SIG-M5 treated with dmso at 0.1 percent for 504 hours (cell line): ENCODE results near the gene ZEB2.

Experiments
- DNase-seq: peaks from one replicate; lab custom pipeline; 2025; ENCODE audit not compliant: unreplicated experiment; lab: John Stamatoyannopoulos, UW

ZEB2 gene

GRCh38 chr2:144513388-144514101 is 6.4 kb downstream of the ZEB2 start:
- DNase-seq: peak; percentile 59

DNA sequence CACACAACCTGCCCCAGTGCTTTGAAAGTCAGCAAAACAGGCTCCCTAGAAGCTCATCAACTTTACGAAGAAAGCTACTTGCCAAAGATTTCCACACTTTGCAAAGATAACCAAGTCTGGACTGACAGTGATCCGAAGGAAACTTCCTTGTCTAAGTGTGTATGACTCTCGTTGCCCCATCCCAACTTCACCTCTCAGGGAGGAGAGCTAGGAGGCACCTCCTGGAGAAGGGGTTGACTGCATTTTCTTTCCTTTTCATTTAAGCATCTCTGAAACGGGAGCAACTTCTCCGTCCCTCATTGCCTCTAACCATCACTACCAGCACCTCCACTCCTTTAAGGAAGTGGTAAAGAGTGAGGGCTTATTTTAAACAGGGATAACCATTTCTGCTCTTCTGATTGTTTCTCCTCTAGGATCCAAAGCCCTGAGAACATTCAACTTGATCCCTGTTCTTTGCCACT is 7.0 kb downstream of the ZEB2 start:
- peak; percentile 58 for DNase-seq

DNA sequence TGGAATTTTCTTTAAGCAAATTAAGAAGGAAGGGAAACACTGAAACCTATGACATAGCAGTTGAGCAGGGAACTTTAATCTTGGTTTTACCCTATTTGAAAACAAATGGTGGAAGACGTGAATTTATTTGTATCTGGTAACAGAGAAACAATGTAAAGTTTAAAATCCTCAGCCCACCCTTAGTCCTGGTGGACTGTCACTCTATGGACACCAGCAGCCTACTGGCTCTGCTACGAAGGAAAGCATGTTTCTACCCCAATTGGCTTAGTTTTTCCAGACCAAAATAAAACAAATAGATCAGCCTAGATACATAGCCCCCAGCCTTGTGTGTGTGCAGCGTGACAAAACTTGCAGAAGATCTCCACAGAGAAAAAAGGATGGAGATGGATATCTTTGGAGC is 7.4 kb downstream of the ZEB2 start:
- no peak for DNase-seq

DNA sequence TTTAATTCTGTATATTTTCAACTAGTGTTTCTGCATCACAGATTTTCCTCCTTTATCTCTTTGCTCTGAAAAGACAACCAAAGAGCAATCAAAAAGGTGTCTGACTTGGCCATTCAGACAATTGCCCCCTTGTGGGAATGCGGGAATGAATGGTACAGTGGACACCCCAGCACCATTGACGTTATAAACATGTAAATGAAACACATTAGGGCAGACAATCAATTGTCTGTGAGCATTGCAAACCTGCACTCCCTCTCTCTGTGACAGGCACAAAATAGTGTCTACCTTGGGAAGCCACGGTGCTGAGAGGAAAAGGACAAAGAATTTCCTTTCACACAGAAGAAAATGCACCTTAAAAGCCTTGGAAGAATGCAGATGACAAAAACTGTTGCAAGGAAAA is 8.0 kb downstream of the ZEB2 start:
- no peak for DNase-seq

DNA sequence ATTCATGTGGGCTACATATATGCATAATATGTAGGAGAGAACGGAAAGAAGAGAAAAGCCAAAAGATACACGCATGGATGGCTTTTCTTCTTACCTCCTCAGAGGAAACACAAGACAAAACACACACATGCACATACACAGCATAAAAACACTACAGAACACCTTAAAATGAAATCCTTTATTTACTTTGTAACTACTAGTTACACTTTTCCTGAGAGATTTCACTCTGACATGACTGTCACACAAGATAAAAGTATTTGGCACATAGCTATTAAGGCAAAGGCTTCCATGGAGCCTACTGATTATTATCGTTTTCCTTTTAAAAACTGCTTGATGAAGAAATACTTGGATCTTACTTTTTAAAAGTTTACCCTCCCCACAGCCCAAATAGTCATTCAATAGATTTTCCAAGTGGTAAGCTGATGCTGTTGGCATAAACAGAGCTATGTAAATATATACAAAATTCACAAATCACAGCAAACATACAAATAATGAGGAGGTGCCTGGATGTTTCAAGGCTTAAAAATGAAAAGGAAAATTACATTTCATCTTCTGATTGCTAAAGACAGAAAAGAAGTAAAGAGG is 8.6 kb downstream of the ZEB2 start:
- no peak for DNase-seq

DNA sequence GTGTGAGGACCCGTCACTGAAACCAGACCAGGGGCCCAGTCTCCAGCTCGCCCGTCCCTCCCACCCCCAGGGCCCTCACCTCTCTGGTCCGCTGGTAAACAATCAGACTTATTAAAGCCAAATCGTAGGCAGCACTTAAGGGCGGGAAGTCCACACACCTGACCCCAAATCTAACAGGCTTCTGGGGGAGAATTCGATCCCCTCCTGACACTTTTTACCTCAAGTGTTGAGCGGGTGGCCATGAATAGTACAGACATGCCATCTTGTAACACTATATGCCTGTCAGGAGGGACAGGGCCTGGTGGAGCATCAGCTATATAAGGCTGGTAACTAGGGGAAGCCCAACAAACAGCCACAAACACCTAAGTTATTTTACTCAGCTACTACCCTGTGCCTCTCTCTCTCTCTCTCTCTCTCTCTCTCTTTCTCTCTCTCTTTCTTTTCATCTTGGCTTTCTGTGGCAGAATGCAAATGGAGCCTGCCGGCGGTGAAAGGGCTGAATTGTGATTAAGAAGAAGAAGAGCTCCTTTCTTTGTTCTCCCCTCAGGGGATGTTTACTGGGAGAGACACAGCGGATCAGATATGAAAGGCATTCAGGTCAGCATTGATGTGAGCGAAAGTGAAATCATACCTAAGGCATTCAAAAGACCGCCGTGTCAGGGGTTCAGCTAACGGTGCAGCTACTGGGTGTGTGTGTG is 9.5 kb downstream of the ZEB2 start:
- no peak for DNase-seq

- DNase-seq: no peak
Measured at GRCh38 chr2:144509879-144510221, 10.1 kb downstream of the ZEB2 start.

GRCh38 chr2:144509001-144509878 is 10.7 kb downstream of the ZEB2 start:
- peak; percentile 63 for DNase-seq

- peak; percentile 68 for DNase-seq
Measured at GRCh38 chr2:144508172-144508851, 11.6 kb downstream of the ZEB2 start.

DNA sequence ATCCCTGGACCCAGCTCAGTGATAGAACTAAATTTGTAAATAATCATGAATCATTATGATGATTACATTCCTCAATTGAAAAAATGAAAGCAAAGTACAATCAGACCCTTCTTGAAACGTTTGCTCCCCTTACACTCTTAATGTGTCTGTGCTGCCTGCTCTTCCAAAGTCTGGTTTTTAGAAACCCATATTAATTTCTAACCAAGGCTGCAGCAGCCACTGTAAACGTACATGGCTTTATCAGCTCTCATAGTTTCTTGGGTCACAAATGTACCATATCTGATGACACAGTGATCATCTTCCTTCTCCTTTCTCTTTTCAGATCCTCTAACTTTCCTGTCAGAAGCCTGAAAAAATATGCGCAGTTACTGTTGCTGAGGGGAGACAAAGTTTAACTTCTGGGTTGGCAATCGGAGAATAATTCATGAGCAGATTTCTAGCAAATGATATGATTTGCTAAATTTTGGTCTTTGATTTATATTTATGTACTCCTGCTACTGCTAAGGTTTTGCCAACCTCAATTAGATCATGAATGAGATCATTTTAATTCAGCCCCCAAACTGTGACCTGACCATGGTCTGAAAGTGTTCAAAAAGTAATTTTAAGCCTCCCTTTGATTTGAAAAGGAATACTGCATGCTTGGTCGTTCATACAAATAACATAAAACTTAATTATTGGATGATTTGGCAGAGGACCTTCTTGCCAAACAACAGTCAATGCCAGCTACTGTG is 12.3 kb downstream of the ZEB2 start:
- DNase-seq: no peak

DNA sequence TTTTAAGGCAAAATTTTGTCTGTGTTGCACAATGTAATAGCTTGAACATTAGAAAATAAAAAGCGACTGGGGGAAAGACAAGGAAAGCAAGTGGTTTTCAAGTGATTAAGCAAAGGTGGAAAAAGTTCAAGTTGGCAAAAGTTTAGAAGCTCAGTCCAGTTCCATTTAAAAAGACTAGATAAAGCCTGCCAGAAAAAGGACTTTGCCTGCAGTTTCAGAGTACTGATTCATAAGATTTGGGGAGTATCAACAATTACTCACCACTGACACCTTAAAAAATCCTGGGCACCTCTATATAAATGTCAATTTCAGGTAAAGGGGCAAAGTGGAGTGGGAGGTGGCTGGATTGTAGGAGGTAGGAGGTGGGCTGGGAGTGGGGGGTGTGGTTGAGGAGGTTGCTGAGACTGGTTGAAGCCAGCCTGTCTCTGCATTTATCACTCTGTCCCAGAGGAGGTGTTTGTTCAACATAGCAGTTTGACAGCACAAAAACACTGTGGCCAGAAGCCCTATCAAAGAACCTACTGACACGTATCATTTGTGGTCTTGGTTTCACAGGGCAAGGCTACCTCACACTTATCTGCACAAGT is 14.6 kb downstream of the ZEB2 start:
- DNase-seq: no peak

DNA sequence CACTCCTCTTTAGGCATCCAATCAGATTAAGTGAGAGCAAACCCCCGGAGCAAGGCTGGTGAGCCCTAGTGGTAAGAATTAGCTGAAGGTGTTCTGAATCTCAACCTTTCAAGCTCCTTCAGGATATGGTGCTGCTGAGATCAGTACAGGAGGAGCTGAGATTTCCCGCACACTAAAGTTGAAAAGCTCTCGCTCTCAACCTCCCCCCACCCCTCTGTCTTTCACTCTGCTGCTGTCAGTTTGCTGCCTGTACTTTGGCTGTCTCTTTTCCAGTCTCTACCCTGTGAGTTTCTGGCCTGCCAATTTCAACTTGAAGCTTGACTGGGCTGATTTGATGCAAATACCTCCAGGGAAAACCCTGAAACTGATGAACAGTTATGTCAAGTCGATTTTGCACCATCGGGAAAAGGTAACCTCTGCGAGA is 15.7 kb downstream of the ZEB2 start:
- no peak for DNase-seq

DNA sequence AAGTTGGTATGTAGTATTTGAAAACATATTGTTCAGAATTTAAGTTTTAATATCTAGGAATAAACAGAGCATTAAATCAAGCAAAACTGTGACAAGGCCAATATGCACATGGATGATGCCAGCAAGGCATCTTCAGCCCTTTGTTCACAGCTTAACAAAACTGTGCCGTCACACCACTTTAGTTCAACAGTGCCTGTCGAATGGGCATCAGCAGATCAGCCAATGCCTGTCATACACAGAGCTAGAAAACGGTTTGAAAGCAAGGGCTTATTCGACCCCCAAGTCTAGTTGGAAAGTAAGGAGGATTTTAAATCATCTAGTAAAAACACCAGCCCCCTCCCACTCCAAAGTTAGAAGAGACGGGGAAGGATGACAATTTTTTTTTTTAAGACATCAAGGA is 16.7 kb downstream of the ZEB2 start:
- DNase-seq: no peak

DNA sequence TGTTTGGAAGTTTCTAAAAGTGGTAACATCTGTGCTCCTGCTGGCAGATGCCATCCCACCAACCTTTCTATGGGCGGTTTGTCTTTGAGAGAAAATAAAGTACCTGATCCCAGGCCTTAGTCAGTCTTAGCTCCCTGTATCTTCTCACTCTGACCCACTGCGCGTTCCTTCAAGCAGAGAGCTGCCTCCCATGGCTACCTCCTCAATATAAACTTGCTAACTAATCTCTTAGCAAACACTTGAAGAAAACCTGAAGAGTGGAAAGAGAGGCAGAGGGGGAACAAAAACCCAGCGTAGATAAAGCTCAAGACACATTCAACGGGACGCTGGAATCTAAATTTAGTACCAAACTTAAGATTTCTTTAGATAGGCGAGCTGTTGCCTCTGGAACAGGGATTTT is 17.6 kb downstream of the ZEB2 start:
- no peak for DNase-seq

- no peak for DNase-seq
Measured at GRCh38 chr2:144501627-144502026, 18.3 kb downstream of the ZEB2 start.

DNA sequence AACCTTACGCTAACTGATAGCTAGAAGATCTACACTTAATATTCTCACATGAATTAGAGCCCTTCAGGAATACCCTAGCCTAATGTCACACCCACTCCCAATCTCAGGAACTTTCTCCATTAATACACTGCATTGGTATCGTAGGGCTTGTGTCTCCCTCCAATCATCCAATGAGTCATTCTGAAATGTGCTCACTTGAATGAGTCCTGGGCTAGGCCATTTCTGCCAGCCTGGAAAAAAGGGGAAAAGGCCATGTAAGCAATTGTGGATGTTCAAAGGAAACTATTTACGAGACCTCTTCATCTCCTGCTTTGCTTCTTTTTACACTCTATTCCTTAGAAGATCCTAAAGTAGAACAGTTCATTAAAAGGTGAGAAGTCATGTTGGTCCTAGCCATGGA is 18.8 kb downstream of the ZEB2 start:
- DNase-seq: no peak

- no peak for DNase-seq
Measured at GRCh38 chr2:144500563-144500962, 19.4 kb downstream of the ZEB2 start.

DNA sequence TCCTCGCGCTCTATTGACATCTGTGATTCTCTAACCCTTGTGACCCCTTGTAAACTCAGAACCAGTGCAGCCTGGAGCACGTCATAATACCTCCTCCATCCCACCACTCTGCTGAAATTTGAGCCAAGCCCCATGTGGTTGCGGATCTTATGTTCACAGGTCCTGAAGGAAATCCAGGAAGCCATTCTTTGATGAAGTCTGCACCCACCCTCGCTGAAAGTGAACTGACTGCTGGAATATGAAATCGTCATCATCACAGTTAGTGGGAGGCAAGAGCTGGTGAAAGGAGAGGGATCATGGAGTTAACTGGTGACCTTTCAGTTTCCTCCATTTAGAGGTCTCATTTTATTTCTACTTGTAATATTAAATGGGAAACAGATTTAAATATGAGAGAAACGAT is 21.6 kb downstream of the ZEB2 start:
- no peak for DNase-seq

DNA sequence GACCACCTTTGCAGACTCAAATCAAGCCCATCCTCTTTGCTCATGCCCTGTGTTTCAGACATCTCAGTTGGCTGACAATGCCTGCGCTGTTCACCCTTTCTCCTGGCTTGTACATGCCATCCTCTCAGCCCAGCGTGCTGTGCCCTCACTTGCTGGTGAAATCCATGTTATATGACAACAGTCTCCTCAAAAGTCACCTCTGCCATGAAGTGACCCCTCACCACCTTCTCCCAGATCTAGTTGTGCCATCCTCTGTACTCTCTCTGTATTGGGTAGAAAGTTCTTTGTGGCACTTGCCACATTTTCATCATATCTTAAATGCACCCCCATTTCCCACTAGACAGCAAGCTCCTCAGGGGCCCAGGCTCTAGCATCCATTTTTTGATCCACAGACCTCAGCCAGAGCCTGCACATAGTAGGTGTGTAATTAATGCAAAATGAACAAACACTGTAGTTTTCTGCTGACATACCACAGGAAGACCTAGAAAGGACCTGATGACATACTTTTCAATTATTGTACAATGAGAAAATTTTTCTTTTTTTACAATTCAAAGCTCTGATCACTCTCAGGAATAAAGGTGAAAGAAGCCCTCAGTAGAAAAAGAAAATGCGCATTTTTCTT is 22.8 kb downstream of the ZEB2 start:
- DNase-seq: no peak
